Renal cortex interstitium (tissue), 11 donors: ENCODE data around the gene SMPD2. TPM values are rescaled to one million over a fixed set of nuclear protein-coding genes. Genes with fewer than 3 reads are reported as not detected.

Experiments
- DNase-seq, 11 donors: peaks; one replicate each; pipeline ENCODE4 v3.0.0-alpha.2; 2013; ENCODE audit warnings: low read depth in 9 of 11, low spot score in 4 of 11; ENCODE audit errors: extremely low read depth in 1 of 11
- polyA plus RNA-seq, 3 donors: library from polyadenylated mRNA; unstranded; fragments of 120-200 nt; gene quantifications; one replicate each; pipeline ENCODE4 v1.2.1, GENCODE V29; 2013; ENCODE audit not compliant: insufficient read length in 3 of 3

Gene SMPD2
- polyA plus RNA-seq, 3 donors = 11.7 to 14.8 (median 14.4) TPM

GRCh38 chr6:109442393-109442924 is 1.9 kb downstream of the SMPD2 start:
- DNase-seq = no peak

GRCh38 chr6:109443425-109443950 is 3.0 kb downstream of the SMPD2 start:
- DNase-seq = no peak

- DNase-seq = no peak
Measured at GRCh38 chr6:109445382-109445781, 4.9 kb downstream of the SMPD2 start.

- DNase-seq = no peak
Measured at GRCh38 chr6:109446072-109446471, 5.5 kb downstream of the SMPD2 start.

- DNase-seq = no peak
Measured at GRCh38 chr6:109446541-109446940, 6.0 kb downstream of the SMPD2 start.

- DNase-seq = no peak
Measured at GRCh38 chr6:109447087-109447486, 6.6 kb downstream of the SMPD2 start.

GRCh38 chr6:109447878-109448555 is 7.5 kb downstream of the SMPD2 start:
- no peak for DNase-seq

GRCh38 chr6:109448615-109449014 is 8.1 kb downstream of the SMPD2 start:
- DNase-seq = no peak

- no peak for DNase-seq
Measured at GRCh38 chr6:109449064-109449794, 8.7 kb downstream of the SMPD2 start.

GRCh38 chr6:109449795-109450673 is 9.5 kb downstream of the SMPD2 start:
- DNase-seq = no peak

- no peak for DNase-seq
Measured at GRCh38 chr6:109450801-109451200, 10.3 kb downstream of the SMPD2 start.

- DNase-seq = no peak
Measured at GRCh38 chr6:109451376-109451775, 10.9 kb downstream of the SMPD2 start.

GRCh38 chr6:109452181-109452580 is 11.7 kb downstream of the SMPD2 start:
- DNase-seq = no peak

GRCh38 chr6:109453156-109453555 is 12.6 kb downstream of the SMPD2 start:
- no peak for DNase-seq

- no peak for DNase-seq
Measured at GRCh38 chr6:109453594-109454495, 13.3 kb downstream of the SMPD2 start.

GRCh38 chr6:109454496-109455436 is 14.2 kb downstream of the SMPD2 start:
- peak in 1 of 11 donors; percentile 14 for DNase-seq

GRCh38 chr6:109455437-109456110 is 15.1 kb downstream of the SMPD2 start, which contains the start of gene MICAL1:
Gene MICAL1, minus strand, starts transcription at chr6:109455772. Its CDS starts 1,576 bp downstream, at chr6:109454196.
- peak in 3 of 11 donors; percentile 38 to 48 (median 38) for DNase-seq
